GM18520 (cell line): Measurements from ENCODE around the gene NTRK3.

Experiments
- ATAC-seq: cut with Tn5 transposase; IDR thresholded peaks from one replicate; pipeline ENCODE4 v1.9.1; 2021; ENCODE audit not compliant: unreplicated experiment

The NTRK3 gene

GRCh38 chr15:88006146-88006545, 250.4 kb downstream of the NTRK3 start:
- ATAC-seq, result no peak

- ATAC-seq, result no peak
Measured at GRCh38 chr15:88004399-88004798, 252.1 kb downstream of the NTRK3 start.

- no peak for ATAC-seq
Measured at GRCh38 chr15:88003541-88004327, 252.8 kb downstream of the NTRK3 start.

- no peak for ATAC-seq
Measured at GRCh38 chr15:88002706-88003105, 253.8 kb downstream of the NTRK3 start.

- ATAC-seq, result no peak
Measured at GRCh38 chr15:87998630-87999029, 257.9 kb downstream of the NTRK3 start.

GRCh38 chr15:87986776-87987175, 269.8 kb downstream of the NTRK3 start:
- ATAC-seq, result no peak

GRCh38 chr15:87985451-87985850, 271.1 kb downstream of the NTRK3 start:
- no peak for ATAC-seq

GRCh38 chr15:87981969-87982368, 274.6 kb downstream of the NTRK3 start:
- no peak for ATAC-seq

- no peak for ATAC-seq
Measured at GRCh38 chr15:87977907-87978306, 278.6 kb downstream of the NTRK3 start.

GRCh38 chr15:87976552-87976951, 280.0 kb downstream of the NTRK3 start:
- no peak for ATAC-seq

- no peak for ATAC-seq
Measured at GRCh38 chr15:87973501-87974215, 282.9 kb downstream of the NTRK3 start.

- ATAC-seq, result no peak
Measured at GRCh38 chr15:87971076-87971475, 285.5 kb downstream of the NTRK3 start.

- ATAC-seq, result no peak
Measured at GRCh38 chr15:87967951-87968350, 288.6 kb downstream of the NTRK3 start.

- no peak for ATAC-seq
Measured at GRCh38 chr15:87965304-87965703, 291.2 kb downstream of the NTRK3 start.

- ATAC-seq, result no peak
Measured at GRCh38 chr15:87962428-87962827, 294.1 kb downstream of the NTRK3 start.

- no peak for ATAC-seq
Measured at GRCh38 chr15:87961851-87962420, 294.6 kb downstream of the NTRK3 start.

- no peak for ATAC-seq
Measured at GRCh38 chr15:87959662-87960061, 296.9 kb downstream of the NTRK3 start.

- ATAC-seq, result no peak
Measured at GRCh38 chr15:87959080-87959479, 297.5 kb downstream of the NTRK3 start.

GRCh38 chr15:87955284-87955909, 301.1 kb downstream of the NTRK3 start:
- no peak for ATAC-seq

- no peak for ATAC-seq
Measured at GRCh38 chr15:87954793-87955192, 301.7 kb downstream of the NTRK3 start.

GRCh38 chr15:87952736-87953287, 303.7 kb downstream of the NTRK3 start:
- ATAC-seq, result no peak
